Stomach smooth muscle (tissue), 2 donors: ENCODE results near the gene PPP1R12B.
"Not testable (repeated sequence)": the region's sequence is repeated elsewhere in the genome, so short reads cannot be mapped to it uniquely, and the experiment has no call there.

Source experiments
- H3K27ac ChIP-seq: one replicate; pipeline ENCODE4 v1.7.0; 2013; ENCODE audit warnings: mild to moderate bottlenecking, low read length, inconsistent platforms
- H3K27me3 ChIP-seq, 2 donors: one replicate each; pipeline ENCODE4 v1.7.0; 2013; ENCODE audit warnings: low read length in 2 of 2; ENCODE audit not compliant: insufficient read depth in 2 of 2, control insufficient read depth in 1 of 2
- H3K36me3 ChIP-seq, 2 donors: one replicate each; pipeline ENCODE4 v1.7.0; 2013; ENCODE audit warnings: low read length in 2 of 2; ENCODE audit not compliant: control insufficient read depth in 2 of 2, insufficient read depth in 2 of 2
- H3K4me1 ChIP-seq: one replicate; pipeline ENCODE4 v1.7.0; 2013; ENCODE audit warnings: low read length; ENCODE audit not compliant: control insufficient read depth, insufficient read depth
- H3K4me3 ChIP-seq, 2 donors: one replicate each; pipeline ENCODE4 v1.7.0; 2013; ENCODE audit warnings: low read length in 2 of 2
- H3K9ac ChIP-seq, 2 donors: one replicate each; pipeline ENCODE4 v1.7.0; 2013; ENCODE audit warnings: low read length in 2 of 2, mild to moderate bottlenecking in 1 of 2
- H3K9me3 ChIP-seq, 2 donors: one replicate each; pipeline ENCODE4 v1.7.0; 2013; ENCODE audit warnings: low read length in 2 of 2; ENCODE audit not compliant: control insufficient read depth in 2 of 2
- donor health status: healthy.
- donor health status: Pancreatic carcinoma.

PPP1R12B gene

DNA sequence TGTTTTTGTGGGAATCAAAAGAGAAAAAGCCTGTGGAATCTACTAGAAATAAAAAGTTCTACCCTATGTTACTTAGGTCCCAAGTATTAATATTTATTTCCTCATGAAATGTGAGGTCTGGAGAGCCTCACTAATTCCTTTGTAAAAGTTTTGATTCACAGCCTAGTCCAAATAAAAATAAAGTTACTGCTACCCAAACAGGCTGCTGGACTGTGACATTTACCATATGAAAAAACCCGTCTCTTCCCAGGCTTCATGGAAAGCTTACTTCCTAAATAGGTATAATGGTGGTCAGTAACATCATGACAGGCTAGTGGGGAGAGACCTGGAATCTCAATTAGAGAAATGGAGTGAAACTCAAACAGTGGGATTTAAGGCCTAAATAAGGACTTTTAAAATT is 201.6 kb downstream of the PPP1R12B start:
- Histone ChIP-seq H3K4me3 (peak overlapping the region in 1 of 2 donors; percentile 15), H3K9ac (peak overlapping the region; percentile 7 to 50), H3K27ac (peak overlapping the region; percentile 80), H3K4me1 (peaks cover 35% of the 10 kb centered on the region)
- H3K9me3 ChIP-seq, H3K36me3 ChIP-seq, H3K27me3 ChIP-seq: not testable (repeated sequence)

DNA sequence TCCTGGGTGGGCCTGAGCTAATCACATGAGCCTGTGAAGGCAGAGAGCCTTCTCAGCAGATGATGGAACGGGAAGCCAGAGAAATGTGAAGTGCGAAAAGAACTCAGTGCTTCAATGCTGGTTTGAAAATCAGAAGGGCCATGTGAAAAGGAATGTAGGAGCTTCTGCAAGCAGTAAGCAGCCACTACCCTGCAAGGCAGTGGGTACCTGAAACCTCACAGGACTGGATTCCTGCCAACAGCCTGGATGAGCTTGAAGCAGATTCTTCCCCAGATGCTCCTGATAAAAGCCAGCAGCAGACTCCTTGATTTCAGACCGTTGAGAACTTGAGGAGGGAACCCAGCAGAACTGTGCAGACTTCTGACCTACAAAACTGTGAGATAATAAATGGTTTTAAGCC is 203.2 kb downstream of the PPP1R12B start:
- no peaks in the 10 kb centered on the region for H3K9me3 ChIP-seq
- no peaks in the 10 kb centered on the region for H3K36me3 ChIP-seq
- peak overlapping the region in 1 of 2 donors; percentile 45 for H3K9ac ChIP-seq
- H3K27ac ChIP-seq = peak overlapping the region; percentile 77
- peak overlapping the region; percentile 3 to 43 for H3K4me3 ChIP-seq
- peaks cover 38% of the 10 kb centered on the region for H3K4me1 ChIP-seq
- H3K27me3 ChIP-seq = no peaks in the 10 kb centered on the region

DNA sequence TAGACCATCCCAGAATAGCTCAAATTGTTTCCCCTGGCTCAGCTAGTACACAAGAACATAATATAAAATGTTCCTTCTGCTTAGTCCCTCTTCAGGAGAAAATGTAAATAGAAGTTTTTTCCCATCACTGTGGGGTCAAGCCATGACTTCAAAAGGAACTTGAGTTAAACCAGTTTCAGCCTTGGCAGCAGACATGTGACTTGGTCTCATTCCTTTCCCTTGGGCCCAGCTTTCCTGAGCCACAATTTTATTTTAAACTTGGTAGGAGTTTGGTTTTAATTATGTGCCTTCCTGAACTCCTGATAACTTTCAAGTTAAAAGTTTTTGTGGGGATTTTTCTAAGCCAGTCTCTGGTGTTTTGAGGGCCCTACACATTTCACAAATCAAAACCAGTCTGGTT is 204.1 kb downstream of the PPP1R12B start:
- peak overlapping the region; percentile 77 for H3K27ac ChIP-seq
- H3K4me1 ChIP-seq = peaks cover 47% of the 10 kb centered on the region

DNA sequence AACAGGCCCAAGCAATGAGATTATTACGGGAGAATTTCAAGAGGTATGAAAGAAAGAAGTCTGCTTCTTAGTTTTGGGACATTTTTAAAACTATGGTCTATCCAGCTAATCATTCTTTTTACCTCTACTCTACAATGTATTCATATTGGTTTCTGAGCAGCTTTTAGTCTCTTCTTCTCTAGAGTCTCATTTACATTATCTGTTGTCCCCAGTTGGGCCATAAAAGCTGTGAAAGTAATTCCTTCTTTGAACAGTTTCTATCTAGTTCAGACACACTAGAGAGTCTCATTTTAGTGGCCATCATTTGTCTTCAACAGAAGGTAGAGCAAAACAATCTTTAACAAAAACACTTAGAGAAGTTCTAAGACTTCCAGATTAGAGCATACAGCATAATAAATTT is 204.6 kb downstream of the PPP1R12B start:
- H3K9me3 ChIP-seq, H3K9ac ChIP-seq, H3K36me3 ChIP-seq, H3K27me3 ChIP-seq: not testable (repeated sequence)
- peaks cover 46% of the 10 kb centered on the region for H3K4me1 ChIP-seq
- peak overlapping the region; percentile 77 for H3K27ac ChIP-seq
- H3K4me3 ChIP-seq = peak overlapping the region in 1 of 2 donors; percentile 17

More for the DNA sequence above, 204.1 kb downstream of the PPP1R12B start:
- peak overlapping the region in 1 of 2 donors; percentile 17 for H3K4me3 ChIP-seq
- H3K36me3 ChIP-seq, H3K9ac ChIP-seq, H3K9me3 ChIP-seq, H3K27me3 ChIP-seq: not testable (repeated sequence)

DNA sequence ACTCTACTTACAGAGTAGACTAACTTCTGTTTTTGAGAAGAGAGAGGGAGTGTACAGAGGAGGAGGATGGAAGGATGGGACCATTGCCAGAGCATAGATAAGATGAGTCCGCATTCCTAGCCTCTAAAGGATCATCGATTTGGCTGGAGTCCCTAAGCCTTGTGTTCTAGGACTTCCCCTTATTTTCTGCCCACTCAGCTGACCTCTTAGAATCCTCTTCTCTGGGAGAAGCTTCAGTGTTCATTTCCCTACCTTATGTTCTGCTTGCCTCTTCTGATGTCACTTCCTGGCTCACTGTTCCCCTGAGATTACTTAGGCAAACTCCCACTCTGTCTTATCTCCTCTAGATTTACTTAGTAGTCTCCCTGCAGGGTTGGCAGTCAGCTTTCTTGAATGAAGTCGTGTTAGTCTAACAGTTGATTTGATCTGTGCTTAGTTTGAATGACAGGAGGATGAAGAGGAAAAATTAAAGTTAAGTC is 205.1 kb downstream of the PPP1R12B start:
- peak overlapping the region; percentile 77 for H3K27ac ChIP-seq

DNA sequence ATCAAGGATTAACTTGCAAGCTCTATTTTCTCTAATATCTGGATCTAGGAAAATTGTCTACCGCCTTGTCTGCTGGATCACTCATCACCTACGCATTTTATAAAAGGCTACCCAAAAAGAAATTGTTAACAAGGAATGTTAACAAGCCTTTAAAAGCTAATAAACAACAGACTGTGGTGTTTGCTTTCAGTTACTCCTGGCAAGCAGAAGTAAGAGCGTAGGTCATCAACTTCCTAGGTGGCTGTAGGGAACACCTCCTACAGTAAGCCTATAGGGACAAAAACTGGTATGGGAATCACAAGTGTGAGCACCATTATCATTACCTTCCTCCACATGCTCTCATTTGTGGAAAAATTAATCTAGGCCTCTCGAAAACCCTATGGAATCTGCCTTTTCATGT is 206.1 kb downstream of the PPP1R12B start:
- H3K27me3 ChIP-seq, H3K36me3 ChIP-seq, H3K9ac ChIP-seq, H3K9me3 ChIP-seq: not testable (repeated sequence)
- Histone ChIP-seq H3K4me1 (peaks cover 34% of the 10 kb centered on the region), H3K27ac (peak overlapping the region; percentile 37), H3K4me3 (peak overlapping the region in 1 of 2 donors; percentile 35)

More for the DNA sequence above, 205.1 kb downstream of the PPP1R12B start:
- Histone ChIP-seq H3K4me1 (peaks cover 41% of the 10 kb centered on the region), H3K4me3 (peak overlapping the region; percentile 22 to 27), H3K9ac (peak overlapping the region in 1 of 2 donors; percentile 13), H3K36me3 (no peaks in the 10 kb centered on the region), H3K27me3 (no peaks in the 10 kb centered on the region), H3K9me3 (no peaks in the 10 kb centered on the region)

DNA sequence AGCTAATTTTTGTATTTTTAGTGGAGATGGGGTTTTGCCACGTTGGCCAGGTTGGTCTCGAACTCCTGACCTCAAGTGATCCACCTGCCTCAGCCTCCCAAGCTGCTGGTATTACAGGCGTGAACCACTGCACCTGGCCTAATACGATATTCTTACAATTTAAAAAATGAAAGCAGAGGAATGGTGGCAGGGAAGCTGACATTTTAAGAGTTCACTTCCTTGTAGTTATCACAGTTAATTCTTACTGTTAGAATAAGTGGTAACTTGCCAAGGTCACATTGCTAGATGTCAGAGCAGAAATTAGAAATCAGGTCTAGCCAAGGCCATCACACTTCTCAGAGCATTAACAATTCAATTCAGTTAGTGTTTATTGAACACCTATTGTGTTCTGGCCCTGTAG is 207.5 kb downstream of the PPP1R12B start:
- H3K36me3 ChIP-seq, H3K9ac ChIP-seq, H3K27me3 ChIP-seq, H3K9me3 ChIP-seq, H3K4me3 ChIP-seq, H3K27ac ChIP-seq: not testable (repeated sequence)
- H3K4me1 ChIP-seq = peaks cover 29% of the 10 kb centered on the region

DNA sequence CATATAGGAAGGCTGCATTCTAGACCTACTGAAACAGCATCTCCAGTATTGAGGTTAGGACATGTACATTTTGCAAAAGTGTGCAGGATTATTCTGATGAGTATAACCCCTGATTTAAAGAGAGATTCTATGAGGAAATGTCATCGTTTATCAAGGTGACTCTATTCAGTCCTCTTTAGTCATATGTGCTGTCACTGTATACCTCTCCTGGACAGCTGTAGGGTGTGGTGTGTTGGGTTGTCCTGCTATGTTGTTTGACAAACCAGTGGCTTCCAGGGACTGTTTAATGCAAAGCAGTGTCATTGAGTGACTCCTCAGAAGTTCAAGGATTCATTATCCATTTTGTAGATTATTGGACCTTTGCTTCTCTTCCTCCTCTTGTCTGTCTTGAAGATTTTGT is 209.2 kb downstream of the PPP1R12B start:
- not testable (repeated sequence) for H3K27ac ChIP-seq, H3K9ac ChIP-seq, H3K27me3 ChIP-seq, H3K36me3 ChIP-seq, H3K4me3 ChIP-seq, H3K9me3 ChIP-seq
- H3K4me1 ChIP-seq = peaks cover 34% of the 10 kb centered on the region

DNA sequence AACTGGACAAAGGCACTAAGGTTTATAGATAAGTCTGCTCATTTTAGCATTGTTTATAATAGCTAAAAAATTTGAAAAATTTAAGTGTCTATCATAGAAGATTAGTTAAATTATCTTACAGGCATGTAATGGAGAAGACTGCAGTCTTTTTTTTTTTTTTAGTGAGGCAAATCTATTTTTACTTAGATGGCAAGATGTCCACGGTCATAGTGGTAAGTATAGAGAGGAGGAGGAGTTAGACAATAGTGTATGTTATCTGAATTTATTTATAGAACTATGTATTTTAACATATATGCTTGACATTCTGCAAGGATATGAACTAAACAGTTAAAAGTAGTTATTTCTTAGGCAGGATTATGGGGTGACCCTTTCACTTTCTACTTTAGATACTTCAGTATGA is 212.7 kb downstream of the PPP1R12B start:
- H3K27me3 ChIP-seq = no peaks in the 10 kb centered on the region
- peaks cover 17 to 28% of the 10 kb centered on the region in 2 donors for H3K36me3 ChIP-seq
- H3K4me3 ChIP-seq = no peak overlapping the region
- no peak overlapping the region for H3K27ac ChIP-seq
- peaks cover 46% of the 10 kb centered on the region for H3K4me1 ChIP-seq
- H3K9ac ChIP-seq = no peak overlapping the region
- no peaks in the 10 kb centered on the region for H3K9me3 ChIP-seq

DNA sequence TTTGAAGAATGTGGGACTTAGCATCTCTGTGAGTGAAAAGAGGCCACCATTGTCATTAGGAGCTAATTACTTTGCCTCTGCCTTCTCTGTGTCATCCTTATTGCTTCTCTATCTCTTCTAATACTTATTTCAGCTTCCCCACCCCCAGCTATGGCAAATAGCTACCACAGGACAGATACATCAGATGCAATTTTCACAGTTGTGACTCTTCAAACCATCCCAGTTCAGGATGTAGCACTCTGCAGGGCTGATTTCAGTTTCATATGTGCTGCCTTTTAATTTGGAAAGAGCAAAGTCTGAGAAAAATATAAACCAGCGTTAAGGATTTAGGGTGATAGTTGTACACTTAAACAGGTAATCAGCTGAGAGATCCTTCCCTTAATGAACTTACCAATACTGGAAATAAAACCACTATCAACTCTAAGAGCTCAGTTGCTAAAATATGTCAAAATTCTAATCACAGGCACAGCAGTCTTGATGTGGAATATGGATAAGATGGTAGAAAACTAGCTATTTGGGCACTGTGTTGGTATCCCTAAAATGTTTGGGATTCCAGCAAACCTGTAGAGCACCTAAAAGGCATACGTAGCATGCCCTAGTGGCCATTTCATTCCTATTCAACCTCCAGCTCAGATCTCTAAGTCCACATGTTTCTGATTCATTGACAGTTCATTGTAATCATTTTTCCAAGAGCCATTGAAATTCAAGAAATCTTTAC is 213.4 kb downstream of the PPP1R12B start:
- peak overlapping the region in 1 of 2 donors; percentile 14 for H3K9ac ChIP-seq
- peaks cover 17 to 29% of the 10 kb centered on the region in 2 donors for H3K36me3 ChIP-seq
- H3K4me3 ChIP-seq = no peak overlapping the region
- H3K27me3 ChIP-seq = no peaks in the 10 kb centered on the region
- H3K4me1 ChIP-seq = peaks cover 45% of the 10 kb centered on the region
- H3K9me3 ChIP-seq = no peaks in the 10 kb centered on the region
- peak overlapping the region; percentile 85 for H3K27ac ChIP-seq

DNA sequence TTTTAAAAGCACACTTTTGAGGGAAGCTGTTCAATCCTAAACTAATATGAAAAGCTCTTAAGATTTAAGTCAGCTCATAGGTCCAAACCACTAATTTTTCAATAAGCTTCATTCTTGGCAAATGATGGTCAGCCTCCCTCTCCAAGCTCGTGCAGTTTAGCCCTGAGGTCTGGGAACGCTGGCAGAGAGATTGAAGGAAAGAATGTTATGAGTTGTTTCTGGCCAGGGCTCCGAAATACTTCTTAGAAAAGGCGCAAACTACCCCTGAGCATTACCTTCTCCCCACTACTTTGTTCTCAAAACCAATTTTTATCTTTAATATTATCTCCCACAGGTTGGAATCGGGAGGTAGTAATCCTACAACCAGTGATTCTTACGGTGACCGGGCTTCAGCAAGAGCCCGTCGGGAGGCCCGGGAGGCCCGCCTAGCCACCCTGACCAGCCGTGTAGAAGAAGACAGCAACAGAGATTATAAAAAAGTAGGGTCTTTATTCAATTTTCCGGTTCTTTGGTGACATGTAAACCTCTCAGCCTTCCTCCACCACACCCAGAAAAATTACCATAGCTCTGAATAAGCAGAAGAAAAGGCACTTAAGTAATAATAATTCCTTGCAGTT is 214.1 kb downstream of the PPP1R12B start:
- Histone ChIP-seq H3K9ac (no peak overlapping the region), H3K36me3 (peaks cover 17 to 33% of the 10 kb centered on the region in 2 donors), H3K27ac (peak overlapping the region; percentile 85), H3K9me3 (no peaks in the 10 kb centered on the region), H3K4me3 (peak overlapping the region in 1 of 2 donors; percentile 17), H3K27me3 (no peaks in the 10 kb centered on the region), H3K4me1 (peaks cover 46% of the 10 kb centered on the region)
